ENCODE results near the gene GRAMD1B. TPM values are rescaled to one million over a fixed set of nuclear protein-coding genes. Genes with fewer than 3 reads are reported as not detected.

Gene GRAMD1B
- total RNA-seq, 1 experiment from 2014 or later: 12.7 TPM

- BruUV-seq (replicated peaks): no TSS peak
- intact Hi-C loops (cut with micrococcal nuclease): no loop called here
- RAD21 ChIA-PET (ENCODE audit: low non-redundant PET in 1 of 2, low total read pairs in 2 of 2, uncharacterized antibody in 2 of 2, unreplicated experiment in 2 of 2): no interaction called here
- H3K9me3 ChIP-seq (ENCODE audit: control insufficient read depth in 1 of 2, insufficient read depth in 1 of 2, low read depth in 1 of 2, low read length in 2 of 2): no peaks in the 10 kb centered on the region
- no peaks in the 10 kb centered on the region for H4K20me1 ChIP-seq (ENCODE audit: insufficient read depth)
- POLR2A ChIA-PET: no interaction called here
- H2AFZ ChIP-seq (ENCODE audit: low read depth, low read length, poor library complexity, severe bottlenecking): no peak overlapping the region
- H3K79me2 ChIP-seq (ENCODE audit: insufficient read depth, low read length): no peaks in the 10 kb centered on the region
- no peaks in the 10 kb centered on the region for H3K9me2 ChIP-seq (ENCODE audit: insufficient read depth)
- H3K9ac ChIP-seq (ENCODE audit: low read length): no peak overlapping the region
- ATAC-seq (no peak), DNase-seq (ENCODE audit: low read depth, low spot score) (no peak)
- H3K4me2 ChIP-seq (ENCODE audit: low read length): no peak overlapping the region
- no peak overlapping the region for H3K27ac ChIP-seq (ENCODE audit: low read depth, low read length)
- no peaks in the 10 kb centered on the region for H3K36me3 ChIP-seq (ENCODE audit: control insufficient read depth in 1 of 2, insufficient read depth in 2 of 2, low read length in 2 of 2)
- CTCF ChIA-PET: interaction anchor here (1.1 kb wide), 1 partner anchor 62 kb away, joined by 5 read pairs; no protein-coding TSS in a partner anchor
- peaks cover 5 to 13% of the 10 kb centered on the region in 2 experiments for H3K4me1 ChIP-seq (ENCODE audit: control insufficient read depth in 1 of 2, insufficient read depth in 2 of 2, low read length in 2 of 2)
- H3K4me3 ChIP-seq (replicated peaks in 1 of 2; ENCODE audit: low read depth in 1 of 2, low read length in 2 of 2): no peak overlapping the region
- no peaks in the 10 kb centered on the region for H3K27me3 ChIP-seq (ENCODE audit: insufficient read depth, low read length)
- TF ChIP-seq EZH2 (IDR thresholded peaks at IDR 0.05): no peak
- TF ChIP-seq SRF (IDR thresholded peaks at IDR 0.05; ENCODE audit: low read depth): no peak
- TF ChIP-seq EZH2phosphoT487 (IDR thresholded peaks at IDR 0.05; ENCODE audit: borderline replicate concordance): no peak
- TF ChIP-seq ZBTB33 (IDR thresholded peaks at IDR 0.05; ENCODE audit: extremely low read depth, insufficient replicate concordance, low read length): no peak
- no peak for TF ChIP-seq CEBPB (IDR thresholded peaks at IDR 0.05; ENCODE audit: low read depth)
Observed at GRCh38 chr11:123469586-123469985, 39.5 kb downstream of the GRAMD1B start.

GRCh38 chr11:123470842-123471241 is 40.8 kb downstream of the GRAMD1B start:
- H3K4me2 ChIP-seq (ENCODE audit: low read length): no peak overlapping the region
- POLR2A ChIA-PET: no interaction called here
- no peak for TF ChIP-seq EZH2 (IDR thresholded peaks at IDR 0.05)
- TF ChIP-seq CBX3 (IDR thresholded peaks at IDR 0.05; ENCODE audit: low read depth): no peak
- no peak for TF ChIP-seq ELF1 (IDR thresholded peaks at IDR 0.05; ENCODE audit: borderline replicate concordance, low read depth)
- TF ChIP-seq ATF3 (IDR thresholded peaks at IDR 0.05): no peak
- TF ChIP-seq TCF7L2 (IDR thresholded peaks at IDR 0.05; ENCODE audit: borderline replicate concordance, extremely low read depth, insufficient read depth, insufficient read length): no peak
- no peak for TF ChIP-seq EGR1 (IDR thresholded peaks at IDR 0.05; ENCODE audit: low read depth)
- TF ChIP-seq RAD21 (IDR thresholded peaks at IDR 0.05; ENCODE audit: low read depth): no peak
- TF ChIP-seq CTCF (IDR thresholded peaks at IDR 0.05 in 2 of 3, conservative IDR thresholded peaks at IDR 0.05 in 1 of 3; ENCODE audit: borderline replicate concordance in 1 of 3, insufficient read depth in 1 of 3, low read depth in 2 of 3, low read length in 2 of 3): no peak
- no peak for TF ChIP-seq POLR2A (IDR thresholded peaks at IDR 0.05; ENCODE audit: borderline replicate concordance, extremely low read depth, insufficient read depth, insufficient read length)
- TF ChIP-seq SRF (IDR thresholded peaks at IDR 0.05; ENCODE audit: low read depth): no peak
- no peak for TF ChIP-seq ZBTB33 (IDR thresholded peaks at IDR 0.05; ENCODE audit: extremely low read depth, insufficient replicate concordance, low read length)

More at GRCh38 chr11:123470842-123471241, 40.8 kb downstream of the GRAMD1B start:
- Histone ChIP-seq H3K4me3 (replicated peaks in 1 of 2; ENCODE audit: low read depth in 1 of 2, low read length in 2 of 2) (no peak overlapping the region), H3K27ac (ENCODE audit: low read depth, low read length) (no peak overlapping the region), H2AFZ (ENCODE audit: low read depth, low read length, poor library complexity, severe bottlenecking) (no peak overlapping the region), H4K20me1 (ENCODE audit: insufficient read depth) (no peaks in the 10 kb centered on the region), H3K36me3 (ENCODE audit: control insufficient read depth in 1 of 2, insufficient read depth in 2 of 2, low read length in 2 of 2) (no peaks in the 10 kb centered on the region), H3K4me1 (ENCODE audit: control insufficient read depth in 1 of 2, insufficient read depth in 2 of 2, low read length in 2 of 2) (peaks cover 5 to 24% of the 10 kb centered on the region in 2 experiments), H3K9me3 (ENCODE audit: control insufficient read depth in 1 of 2, insufficient read depth in 1 of 2, low read depth in 1 of 2, low read length in 2 of 2) (no peaks in the 10 kb centered on the region), H3K9ac (ENCODE audit: low read length) (no peak overlapping the region), H3K9me2 (ENCODE audit: insufficient read depth) (no peaks in the 10 kb centered on the region), H3K27me3 (ENCODE audit: insufficient read depth, low read length) (no peaks in the 10 kb centered on the region), H3K79me2 (ENCODE audit: insufficient read depth, low read length) (no peaks in the 10 kb centered on the region)
- RAD21 ChIA-PET (ENCODE audit: low non-redundant PET in 1 of 2, low total read pairs in 2 of 2, uncharacterized antibody in 2 of 2, unreplicated experiment in 2 of 2): no interaction called here
- CTCF ChIA-PET: interaction anchor here (0.7 to 1.1 kb wide), 2 partner anchors 33 to 63 kb away, joined by 3 to 5 read pairs; no protein-coding TSS in a partner anchor
- no peak for ATAC-seq
- intact Hi-C loops (cut with micrococcal nuclease): no loop called here
- DNase-seq (ENCODE audit: low read depth, low spot score): no peak
- BruUV-seq (replicated peaks): no TSS peak
